Stomach (tissue), 4 donors: ENCODE data around the gene LITAFD.

ENCODE experiments used
- POLR2AphosphoS5 ChIP-seq, 3 donors: sonication (generic); formaldehyde crosslinking; IDR thresholded peaks; one replicate each; pipeline ENCODE4 v1.6.1; 2016; ENCODE audit warnings: antibody characterized with exemption in 3 of 3
- TF ChIP-seq, protein P1 (sequence below), 7 experiments: fragments of 450-650 bp in 4 of 7; fragments of 200-600 bp in 3 of 7; sonication (generic) in 3 of 7; IDR thresholded peaks; one replicate each; pipeline ENCODE4 v1.5.1; 2016 to 2019; ENCODE audit warnings: antibody characterized with exemption in 7 of 7, control low read depth in 2 of 7, mild to moderate bottlenecking in 1 of 7

DNA sequence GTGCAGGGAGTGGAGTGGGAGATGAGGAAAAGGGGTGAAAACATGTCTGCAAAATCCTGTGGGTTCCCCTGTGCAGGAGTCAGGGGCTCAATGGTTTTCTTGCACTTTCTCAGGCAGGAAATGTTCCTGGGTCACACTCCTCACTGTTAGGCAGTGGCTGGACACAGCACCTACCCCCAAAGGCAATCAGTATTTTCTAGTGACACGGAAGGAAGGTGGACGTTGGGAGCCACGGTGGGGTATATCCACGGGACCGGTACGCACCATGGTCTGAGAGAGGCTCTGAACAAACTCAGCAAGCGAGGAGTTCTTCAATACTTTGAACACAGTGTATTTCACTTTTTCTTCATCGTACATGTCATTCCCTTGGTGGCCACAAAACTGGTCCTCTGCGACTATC, 20.9 kb downstream of the LITAFD start:
- TF ChIP-seq, protein P1, sequence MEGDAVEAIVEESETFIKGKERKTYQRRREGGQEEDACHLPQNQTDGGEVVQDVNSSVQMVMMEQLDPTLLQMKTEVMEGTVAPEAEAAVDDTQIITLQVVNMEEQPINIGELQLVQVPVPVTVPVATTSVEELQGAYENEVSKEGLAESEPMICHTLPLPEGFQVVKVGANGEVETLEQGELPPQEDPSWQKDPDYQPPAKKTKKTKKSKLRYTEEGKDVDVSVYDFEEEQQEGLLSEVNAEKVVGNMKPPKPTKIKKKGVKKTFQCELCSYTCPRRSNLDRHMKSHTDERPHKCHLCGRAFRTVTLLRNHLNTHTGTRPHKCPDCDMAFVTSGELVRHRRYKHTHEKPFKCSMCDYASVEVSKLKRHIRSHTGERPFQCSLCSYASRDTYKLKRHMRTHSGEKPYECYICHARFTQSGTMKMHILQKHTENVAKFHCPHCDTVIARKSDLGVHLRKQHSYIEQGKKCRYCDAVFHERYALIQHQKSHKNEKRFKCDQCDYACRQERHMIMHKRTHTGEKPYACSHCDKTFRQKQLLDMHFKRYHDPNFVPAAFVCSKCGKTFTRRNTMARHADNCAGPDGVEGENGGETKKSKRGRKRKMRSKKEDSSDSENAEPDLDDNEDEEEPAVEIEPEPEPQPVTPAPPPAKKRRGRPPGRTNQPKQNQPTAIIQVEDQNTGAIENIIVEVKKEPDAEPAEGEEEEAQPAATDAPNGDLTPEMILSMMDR (IDR thresholded peaks at IDR 0.05) = no peak
- TF ChIP-seq POLR2AphosphoS5 (IDR thresholded peaks at IDR 0.05) = no peak
